ENCODE measurements around the gene PPP1R12B.
"Not testable (repeated sequence)": the region's sequence is repeated elsewhere in the genome, so short reads cannot be mapped to it uniquely, and the experiment has no call there.

Gene PPP1R12B

DNA sequence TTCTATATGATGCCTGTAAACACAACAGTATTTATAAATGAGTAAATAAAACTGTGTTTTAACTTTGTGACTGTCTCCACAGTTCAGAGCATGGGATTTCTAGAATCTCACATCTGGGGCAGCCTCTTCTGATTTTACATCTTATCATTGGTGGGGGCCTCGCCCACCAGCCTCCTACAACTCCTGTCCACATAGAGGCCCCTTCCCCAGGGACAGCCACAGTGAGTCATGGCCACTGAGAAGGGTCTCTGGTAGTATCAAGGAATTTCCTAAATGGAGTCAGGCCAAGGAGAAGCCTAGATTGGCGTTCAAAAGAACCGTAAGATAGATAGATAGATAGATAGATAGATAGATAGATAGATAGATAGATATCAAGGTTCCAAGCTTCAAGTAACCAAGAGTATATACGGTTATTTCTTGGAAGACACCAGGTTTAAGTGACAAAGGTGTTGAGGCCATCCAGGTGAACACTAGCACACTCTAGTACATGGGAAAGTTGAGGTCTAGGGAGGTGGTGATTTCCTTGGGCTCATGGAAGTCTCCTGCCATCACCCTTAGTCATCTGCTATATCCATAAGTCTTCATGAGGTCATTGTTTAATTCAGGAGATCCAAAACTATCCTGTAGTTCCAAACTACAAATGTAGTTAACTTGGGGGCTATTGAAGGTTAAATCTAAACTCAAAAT, 240.1 kb downstream of the PPP1R12B start:
- no peak for DNase-seq

DNA sequence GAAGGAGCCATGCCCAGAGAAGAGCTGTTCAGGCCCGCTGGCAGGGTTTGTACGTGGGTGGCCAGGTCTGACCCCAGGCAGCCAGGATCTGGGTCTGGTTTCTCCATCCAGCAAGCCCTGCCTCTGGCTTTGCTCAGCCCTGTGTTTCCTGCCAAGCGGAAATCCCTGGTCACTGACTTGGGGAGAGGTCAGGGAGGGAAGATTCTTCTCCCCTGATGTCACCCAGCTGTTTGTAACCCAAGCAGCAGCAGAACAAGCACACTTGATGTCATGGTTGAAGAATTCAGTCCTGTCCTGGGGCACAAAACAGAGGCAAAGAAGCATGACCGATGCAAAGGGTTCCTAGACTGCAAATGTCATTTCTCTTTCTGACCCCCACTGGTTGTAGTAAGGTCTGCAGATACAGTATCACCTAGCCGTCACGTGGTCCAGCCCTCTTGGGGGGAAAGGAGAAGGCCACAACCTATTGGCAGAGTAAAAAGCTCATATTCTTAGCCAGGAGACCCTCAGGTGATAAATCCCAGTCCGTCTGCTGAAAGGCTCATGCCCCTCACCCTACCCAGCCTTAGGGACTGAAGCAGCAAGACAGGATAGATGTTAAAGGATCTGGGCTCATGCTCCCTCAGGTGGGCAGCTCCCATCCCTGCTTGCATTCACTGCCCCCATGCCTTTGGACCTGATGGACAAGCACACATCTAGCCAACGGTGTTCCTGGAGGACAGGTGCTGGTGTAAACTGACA, 240.9 kb downstream of the PPP1R12B start:
- no peak for DNase-seq

DNA sequence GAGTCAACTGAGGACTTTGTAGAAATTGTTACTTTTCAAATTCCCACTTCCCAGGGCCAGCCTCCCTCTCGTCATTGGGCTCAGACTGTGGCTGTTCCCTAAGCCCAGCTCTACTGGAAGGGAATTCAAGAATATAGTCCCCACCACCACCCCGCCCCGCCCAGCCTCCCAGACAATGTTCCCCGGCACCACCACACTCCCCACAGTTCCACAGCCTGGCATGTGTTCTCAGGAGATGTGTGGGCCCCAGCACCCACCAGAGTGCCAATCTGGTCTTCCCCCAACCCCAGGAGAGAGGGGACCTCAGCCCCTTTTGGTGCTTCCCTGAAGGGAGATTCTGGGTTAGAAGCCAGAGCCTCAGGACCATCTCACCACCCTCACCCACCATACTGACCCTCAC, 241.6 kb downstream of the PPP1R12B start:
- DNase-seq, result no peak

DNA sequence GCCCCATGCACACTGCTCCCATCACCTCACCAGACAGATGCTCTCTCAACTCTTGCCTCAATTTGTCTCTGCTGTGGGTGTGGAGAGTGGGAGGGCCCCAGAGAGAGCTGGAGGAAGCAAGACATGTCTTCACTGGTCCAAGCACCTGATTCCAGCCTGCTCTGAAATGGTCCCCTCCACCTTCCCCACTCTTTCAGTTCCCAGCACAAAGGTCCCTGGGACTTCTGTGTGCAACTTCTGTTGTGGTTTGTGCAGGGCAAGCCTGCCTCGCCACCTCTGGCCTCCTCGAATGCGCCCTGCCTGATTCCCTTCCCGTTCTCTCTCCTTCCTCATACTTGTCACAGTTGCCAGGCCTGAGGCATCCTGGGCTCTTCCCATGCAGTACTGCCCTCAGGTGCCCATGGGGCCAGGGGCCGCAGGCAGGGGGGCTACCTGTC, 242.5 kb downstream of the PPP1R12B start:
- no peak for DNase-seq

DNA sequence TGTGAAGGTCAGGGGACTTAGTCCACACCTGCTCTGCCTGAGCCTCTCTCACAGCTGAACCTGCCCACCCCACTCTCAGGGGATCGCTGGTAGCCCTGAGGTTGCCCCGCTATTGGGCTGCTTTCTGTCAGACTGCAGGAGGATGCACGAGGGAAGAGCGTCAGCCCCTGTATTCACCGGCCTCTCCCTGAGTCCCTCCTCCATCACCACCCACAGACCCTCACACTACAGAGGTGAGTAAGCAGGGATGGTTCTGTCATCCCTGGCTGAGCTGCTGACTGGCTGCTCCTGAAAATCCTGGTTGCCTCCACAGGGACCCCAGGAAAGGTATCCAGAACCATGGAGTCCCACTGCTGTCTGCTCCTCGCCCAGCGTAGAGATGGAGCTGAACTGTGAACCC, 243.0 kb downstream of the PPP1R12B start:
- no peak for DNase-seq

DNA sequence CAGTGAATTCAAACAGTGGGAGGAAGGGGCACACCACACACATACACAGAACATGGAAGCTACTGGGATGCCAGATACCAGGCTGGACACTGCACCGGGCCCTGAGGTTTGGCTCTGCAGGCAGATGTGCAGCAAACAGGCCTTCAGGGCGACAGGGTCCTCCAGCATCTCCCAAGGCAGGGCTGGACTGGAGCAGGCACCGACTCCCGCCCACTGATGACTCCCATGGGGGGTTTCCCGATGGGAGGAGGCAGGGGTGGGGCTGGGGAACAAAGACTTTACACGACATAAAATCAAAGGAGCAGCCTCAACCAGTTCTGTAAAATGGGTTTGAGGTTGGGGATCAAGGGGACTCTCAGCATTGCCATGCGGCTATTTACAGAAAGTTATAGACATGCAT, 243.6 kb downstream of the PPP1R12B start:
- no peak for DNase-seq

DNA sequence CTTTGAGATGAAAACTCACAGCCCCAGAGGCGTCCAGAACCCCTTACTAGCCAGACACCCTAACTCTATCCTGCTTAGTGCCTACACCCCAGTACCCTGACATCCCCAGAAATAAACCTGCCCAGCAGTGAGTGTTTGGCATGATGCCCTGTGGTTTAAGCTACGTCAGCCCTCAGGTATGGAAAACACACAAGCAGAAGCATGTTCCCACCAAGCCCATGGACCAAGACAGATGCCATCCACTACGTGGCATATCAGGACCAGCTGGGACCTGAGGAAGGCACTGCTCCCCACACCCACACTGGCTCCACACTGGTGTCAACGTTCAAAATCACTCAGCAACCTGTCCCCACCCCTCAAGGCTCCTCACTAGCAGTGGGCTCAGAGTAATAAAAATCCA, 245.3 kb downstream of the PPP1R12B start:
- no peak for DNase-seq

DNA sequence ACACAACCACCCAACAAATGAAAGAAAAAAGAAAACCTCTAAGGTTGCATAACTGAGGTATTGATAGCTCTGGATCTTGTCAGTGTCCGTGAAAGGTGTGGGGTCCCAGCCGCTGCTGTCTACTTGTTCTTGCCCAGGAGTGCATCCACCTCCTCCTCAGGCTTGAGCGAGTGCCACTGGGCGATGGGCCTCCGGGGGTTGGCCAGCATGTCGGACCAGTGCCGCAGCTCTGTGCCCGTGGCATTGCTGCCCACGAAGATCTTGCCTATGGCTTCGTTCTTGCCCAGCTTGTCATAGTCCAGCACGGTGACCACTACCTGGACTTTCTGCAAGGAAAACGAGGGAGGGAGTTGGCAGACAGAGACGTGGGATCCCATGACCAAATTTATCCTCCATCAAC, 248.1 kb downstream of the PPP1R12B start:
- no peak for DNase-seq

DNA sequence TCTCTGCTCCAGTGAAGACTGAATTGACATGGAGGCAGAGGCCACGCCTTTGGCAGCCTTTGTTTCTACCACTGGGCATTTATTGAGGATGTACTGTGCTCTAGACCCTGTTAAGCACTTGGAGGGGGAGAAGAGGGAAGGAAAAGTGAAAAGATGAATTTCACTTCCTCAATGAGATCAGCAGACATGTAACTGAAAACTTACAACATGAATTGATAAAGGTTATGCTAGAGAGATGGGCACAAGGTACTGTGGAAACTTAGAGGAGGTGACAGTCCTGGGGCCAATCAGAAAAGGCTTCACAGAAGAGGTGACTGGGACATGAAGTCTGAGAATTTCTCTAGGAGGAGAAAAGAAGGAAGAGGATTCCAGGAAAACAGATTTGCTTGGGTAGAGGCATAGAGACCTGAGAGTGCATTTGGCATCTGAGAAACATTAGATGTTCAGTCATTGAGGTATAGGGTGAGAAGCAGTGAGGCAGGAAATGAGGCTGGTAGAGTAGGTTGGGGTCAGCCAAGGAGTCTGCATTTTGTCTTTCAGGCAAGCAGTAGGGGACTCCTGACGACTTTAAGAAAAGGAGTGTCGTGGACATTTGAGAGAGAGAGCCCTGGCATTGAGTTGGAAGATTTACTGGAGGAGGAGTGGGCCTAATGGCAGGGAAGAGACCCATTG, 248.7 kb downstream of the PPP1R12B start:
- no peak for DNase-seq

DNA sequence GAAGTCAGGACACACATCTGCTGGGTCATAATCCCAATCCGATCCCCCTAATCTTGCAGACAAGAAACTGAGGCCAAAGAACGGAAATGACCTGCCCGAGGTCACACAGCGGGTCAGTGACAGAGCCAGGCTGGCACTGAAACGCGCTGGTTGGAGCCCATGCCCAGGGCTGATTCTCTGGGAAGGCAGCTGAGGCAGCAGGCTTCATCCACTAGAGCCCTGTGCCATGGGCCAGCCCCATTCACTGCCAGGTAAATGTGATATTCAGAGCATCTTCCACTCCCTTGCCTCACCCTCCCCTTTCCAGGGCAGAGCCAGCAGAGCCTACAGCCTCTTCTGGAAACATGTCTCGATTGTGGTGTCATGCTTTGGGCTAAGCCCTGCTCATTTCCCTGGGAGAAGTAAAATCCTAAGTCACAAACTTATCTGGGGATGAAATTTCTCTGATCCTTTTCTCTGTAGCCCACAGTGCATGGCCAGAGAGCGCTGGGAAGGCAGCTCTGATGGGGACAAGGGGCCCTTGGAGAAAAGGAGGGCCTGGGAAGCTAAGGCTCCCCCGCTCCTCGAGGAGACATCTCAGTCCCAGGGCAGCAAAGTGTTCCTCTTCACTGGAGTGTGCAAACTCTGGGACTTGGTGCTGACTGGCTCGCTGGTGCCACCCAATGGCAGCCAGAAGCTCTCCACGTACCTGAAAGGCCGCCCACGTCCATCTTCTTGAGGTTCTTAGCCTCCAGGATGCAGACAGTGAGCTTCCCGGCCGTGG, 251.4 kb downstream of the PPP1R12B start:
- DNase-seq, result peak; percentile 69

DNA sequence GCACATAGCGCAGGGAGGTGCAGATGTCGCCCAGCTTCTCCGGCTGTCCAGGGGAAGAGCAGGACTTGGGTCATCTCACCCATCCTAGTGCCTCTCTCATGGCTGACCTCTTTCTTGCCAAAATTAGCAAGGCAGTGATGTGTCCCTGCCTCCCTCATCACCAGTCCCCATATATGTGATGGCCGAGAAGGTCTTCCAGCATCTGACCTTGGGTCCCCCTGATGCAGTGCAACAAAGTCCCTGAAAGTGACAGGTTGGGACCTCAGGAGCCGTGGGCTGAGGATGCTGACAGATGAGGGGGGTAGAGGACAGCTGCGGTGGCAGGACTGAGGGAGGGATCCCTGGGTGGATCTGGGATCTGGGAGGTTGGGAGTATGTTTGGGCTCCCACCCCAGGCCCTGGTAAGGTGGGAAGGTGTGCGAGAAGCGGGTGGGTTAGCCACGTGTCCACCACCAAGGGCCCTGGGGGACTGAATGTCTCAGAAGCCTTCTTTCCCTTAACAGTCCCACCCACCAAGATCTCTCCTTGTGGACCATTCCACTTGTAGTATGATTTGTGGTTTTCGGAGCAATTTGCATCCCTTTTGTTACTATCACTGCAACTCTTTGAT, 252.0 kb downstream of the PPP1R12B start:
- no peak for DNase-seq

DNA sequence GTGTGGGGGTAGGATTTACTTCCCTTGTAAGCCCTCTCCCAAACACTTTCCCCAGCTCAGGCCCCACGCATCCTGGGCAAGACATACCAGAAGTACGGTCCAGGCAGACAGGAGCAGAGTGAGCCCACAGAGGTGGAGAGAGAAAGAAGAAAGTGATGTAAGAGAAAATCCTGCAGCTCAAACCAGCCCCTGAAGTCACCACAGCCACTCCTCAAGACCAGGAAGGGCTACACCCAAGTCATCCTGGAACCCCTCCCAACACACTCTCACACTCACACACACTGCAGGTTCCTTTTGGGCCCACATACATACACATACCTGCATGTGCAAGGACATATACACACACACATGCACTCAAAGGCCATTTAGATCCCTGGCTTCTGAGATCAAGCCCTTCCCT, 254.9 kb downstream of the PPP1R12B start:
- DNase-seq, result no peak

DNA sequence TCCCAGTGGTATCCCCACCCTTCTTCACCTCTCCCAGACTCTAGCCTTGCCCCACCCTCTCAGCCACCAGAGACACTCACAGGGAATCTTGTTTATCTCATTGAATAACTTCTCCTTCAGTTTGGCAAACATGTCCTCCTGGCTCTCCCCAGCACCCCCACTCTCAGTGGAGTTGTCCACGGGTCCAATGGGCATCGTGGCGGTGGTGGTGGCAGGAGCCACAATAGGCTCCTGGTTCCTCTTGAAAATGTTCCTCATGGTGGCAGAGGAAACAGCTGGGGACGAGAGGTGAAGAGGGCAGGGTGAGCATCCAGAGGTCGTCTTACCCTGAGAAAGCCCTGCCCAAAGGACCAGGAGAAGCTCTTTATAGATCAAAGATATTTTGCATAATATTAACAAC, 257.0 kb downstream of the PPP1R12B start:
- no peak for DNase-seq

DNA sequence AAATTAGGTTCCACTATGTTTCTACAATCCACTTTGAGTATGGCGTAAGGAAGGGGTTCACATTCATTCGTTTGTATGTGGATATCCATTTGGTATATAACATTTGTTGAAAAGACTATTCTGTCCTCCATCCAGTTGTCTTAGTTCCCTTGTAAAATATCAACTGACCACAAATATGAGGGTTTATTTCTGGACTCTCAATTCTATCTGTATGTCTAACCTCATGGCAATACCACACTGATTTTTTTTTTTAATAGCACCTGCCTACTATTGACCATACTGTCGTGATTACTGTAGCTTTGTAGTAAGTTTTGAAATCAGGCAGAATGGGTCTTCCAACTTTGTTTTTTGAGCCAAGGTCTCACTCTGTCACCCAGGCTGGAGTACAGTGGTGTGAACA, 263.5 kb downstream of the PPP1R12B start:
- not testable (repeated sequence) for DNase-seq

DNA sequence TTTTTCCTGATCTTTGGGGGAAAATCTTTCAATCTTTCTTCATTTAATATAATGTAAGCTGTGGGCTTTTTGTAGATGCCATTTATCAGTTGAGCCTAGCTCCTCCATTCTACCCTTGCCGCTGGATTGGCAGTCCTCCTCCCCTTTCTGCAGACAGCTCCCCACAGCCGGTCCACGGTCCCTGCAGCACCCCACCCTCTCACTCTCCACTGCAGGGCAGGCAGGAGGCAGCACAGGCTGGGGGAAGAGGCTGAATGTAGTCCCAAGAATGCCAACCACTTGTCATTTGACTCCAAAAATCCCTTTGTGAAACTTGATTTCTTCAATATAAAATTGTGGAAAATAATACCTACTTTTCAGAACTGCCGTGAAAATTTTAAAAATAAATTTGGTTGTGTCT, 265.1 kb downstream of the PPP1R12B start:
- DNase-seq, result no peak

DNA sequence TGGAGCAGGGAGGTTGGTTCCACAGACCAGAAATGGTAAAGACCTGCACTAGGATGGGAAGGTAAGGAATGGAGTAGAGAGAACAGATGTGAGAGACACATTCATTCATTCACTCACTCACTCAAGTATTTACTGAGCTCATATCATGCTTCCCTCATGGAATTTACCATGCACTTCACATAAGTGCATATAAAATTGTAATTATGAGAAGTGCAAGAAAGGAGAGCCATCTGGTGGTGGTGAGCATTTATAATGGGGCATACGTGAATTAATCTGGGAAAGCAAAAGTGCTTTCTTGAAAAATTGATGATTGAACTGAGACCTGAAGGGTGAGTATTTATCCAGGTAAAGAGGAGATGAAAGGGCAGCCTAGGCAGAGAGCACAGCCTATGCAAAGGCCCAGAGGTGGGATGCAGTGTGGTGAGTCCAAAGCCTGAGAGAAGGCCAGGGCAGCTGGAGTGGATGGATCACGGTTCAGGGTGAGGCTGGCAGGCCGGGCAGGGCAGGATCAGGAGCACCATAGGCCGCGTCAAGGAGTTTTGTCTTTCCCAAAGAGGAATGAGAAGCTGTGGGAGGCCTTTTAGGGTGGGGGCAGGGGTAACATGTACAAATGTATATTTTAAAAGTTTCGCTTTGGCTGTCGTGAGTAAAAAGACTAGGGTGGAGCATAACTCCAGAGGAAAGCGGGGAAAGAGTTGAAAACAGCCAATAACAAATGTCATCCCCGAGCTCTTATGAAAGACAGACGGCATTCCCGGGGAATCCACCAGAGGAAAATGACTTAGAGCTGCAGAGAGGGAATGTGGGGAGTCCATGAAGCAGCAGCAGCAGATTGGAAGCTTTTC, 266.1 kb downstream of the PPP1R12B start:
- DNase-seq, result peak; percentile 33

DNA sequence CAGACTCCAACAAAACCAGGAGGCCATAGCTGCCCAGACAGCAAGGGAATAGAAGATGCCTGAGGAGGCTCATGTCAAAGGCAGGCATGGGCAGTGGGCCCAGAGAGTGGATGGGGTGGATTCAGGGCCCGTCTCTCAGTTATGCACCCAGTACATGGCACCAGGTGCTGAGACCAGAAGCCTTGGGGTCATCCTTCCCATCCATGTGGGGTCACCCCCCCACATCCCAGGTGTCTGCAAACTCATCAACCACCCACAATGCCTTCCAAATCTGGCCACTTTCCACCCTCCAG, 266.7 kb downstream of the PPP1R12B start:
- DNase-seq, result not testable (repeated sequence)

DNA sequence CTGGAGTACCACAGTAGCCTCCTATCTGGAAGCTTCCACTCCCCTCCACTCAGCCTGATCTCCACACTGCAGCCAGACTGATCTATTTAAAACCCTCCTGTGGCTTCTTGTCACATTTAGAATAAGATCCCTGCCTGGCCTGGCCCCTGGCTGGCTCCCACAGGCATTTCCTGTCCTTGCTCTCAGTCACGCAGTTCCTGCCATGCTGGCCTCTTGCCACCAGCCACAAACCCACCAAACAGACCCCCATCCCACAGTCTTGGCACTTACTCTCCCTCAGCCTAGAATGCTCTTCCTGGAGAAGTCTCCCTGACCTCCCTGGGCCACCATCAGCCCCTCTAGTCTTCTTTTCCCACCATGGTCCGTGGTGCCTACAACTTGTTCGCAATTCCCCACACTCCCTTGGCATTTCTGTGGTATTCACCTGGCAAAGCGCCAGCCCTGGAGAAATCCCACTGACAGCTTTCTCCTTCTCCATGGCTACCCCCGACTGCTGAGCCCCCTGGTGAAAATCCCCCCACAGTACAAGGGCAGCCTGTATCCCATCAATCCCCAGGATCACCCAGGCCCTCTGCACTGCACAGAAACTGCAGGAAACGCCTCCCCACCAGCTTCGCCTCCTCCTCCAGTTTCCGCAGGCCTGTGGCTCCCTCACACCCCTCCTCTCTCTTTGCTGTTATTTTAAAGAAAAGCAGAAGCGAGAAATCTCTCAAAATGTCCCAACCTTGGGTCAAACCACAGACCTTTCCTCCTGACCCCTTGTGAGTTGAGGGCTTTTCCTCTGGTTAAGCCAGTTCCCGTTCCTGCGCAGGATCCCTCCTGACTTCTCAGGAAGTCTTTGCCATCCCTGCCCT, 267.2 kb downstream of the PPP1R12B start:
- peak; percentile 65 for DNase-seq

DNA sequence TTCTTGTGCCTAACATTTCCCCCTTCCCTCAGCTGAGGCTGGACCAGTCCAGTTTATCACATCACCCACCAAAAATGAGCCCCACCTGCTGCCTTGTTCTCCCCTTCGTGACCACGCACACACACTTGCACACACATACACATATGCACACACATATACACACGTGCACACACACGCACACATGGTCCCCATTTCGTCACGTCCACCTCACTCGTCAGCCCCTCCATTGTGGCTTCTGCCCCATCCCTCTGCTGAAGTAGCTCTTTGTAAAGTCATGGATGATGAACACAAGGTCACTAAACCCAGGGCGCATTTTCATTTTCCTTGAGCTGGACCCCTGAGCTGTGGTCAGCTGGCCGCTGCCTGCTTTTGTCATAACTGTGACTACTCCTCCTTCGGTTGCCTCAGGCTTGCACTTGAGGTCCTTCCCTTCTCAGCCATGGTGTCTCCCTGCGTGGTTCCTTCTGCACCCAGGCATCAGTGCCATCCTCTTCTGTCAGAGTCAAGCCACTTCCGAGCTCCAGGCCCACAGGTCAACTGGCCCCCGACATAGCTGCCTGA, 267.9 kb downstream of the PPP1R12B start:
- no peak for DNase-seq

DNA sequence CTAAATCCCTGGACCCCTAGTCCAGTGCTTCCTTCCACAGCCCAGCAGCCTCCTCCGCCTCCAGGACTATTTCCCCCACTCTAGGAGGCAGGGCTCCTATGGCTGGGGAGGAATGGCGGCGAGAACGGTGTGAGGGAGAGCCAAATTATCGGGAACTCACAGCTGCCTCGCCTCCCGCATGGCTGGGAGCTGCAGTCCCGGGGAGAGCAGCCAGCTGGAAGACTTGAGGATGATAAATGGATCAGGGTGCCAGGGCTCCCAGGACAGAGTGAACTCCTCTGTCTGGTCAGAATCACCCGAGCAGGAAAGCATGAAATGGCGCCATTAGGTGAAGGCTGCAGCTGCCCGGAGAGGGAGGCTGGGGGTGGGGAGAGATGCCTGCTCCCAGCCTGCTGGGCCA, 270.5 kb downstream of the PPP1R12B start:
- DNase-seq, result not testable (repeated sequence)

DNA sequence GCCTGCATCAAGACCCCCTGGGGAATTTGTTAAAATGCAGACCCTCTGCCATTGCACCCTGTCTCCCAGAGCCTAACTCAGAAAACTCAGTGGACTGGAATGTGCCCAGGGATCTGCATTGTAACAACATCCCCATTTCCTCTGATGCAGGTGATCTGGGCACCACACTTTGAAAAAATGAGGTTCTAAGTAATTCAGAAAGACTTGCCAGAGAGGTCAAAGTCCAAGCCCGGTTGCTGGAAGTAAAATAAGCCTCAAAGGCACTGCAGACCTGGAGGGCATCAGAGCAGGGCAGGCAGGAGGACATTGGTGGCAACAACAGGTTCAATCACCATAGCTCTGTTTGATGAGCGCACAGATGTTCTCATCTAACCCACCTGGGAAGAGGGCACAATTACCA, 271.0 kb downstream of the PPP1R12B start:
- DNase-seq, result no peak
